Testis (tissue), 3 donors: ENCODE results near the gene UBC. TPM values are rescaled to one million over a fixed set of nuclear protein-coding genes. Genes with fewer than 3 reads are reported as not detected.
"Not testable (repeated sequence)": the region's sequence is repeated elsewhere in the genome, so short reads cannot be mapped to it uniquely, and the experiment has no call there.

ENCODE experiments used
- DNase-seq: peaks from one replicate; pipeline ENCODE4 v3.0.0-alpha.2; 2019
- H3K27ac ChIP-seq, 2 donors: fragments of 200-600 bp; sonication (generic); one replicate each; pipeline ENCODE4 v1.5.1; 2019
- H3K27me3 ChIP-seq: fragments of 200-600 bp; sonication (generic); one replicate; pipeline ENCODE4 v1.5.1; 2019
- H3K36me3 ChIP-seq: fragments of 200-600 bp; sonication (generic); one replicate; pipeline ENCODE4 v1.5.1; 2017; ENCODE audit warnings: low read depth; ENCODE audit errors: missing control alignments
- H3K4me1 ChIP-seq: fragments of 200-600 bp; sonication (generic); one replicate; pipeline ENCODE4 v1.5.1; 2019
- H3K4me3 ChIP-seq, 2 donors: fragments of 200-600 bp; sonication (generic); one replicate each; pipeline ENCODE4 v1.5.1; 2017 to 2019
- H3K9me3 ChIP-seq: fragments of 200-600 bp; sonication (generic); one replicate; pipeline ENCODE4 v1.5.1; 2017
- POLR2A ChIP-seq: fragments of 450-650 bp; IDR thresholded peaks from one replicate; pipeline ENCODE4 v1.6.1; 2017; ENCODE audit warnings: antibody characterized with exemption, mild to moderate bottlenecking, moderate library complexity
- WGBS, 2 donors: methylation state at CpG; one replicate each; pipeline ENCODE4 v1.1.5; 2018; 5-methylcytosine and 5-hydroxymethylcytosine counted together
- intact Hi-C: fragments of 100-400 bp; cut with DNase I; formaldehyde crosslinking; loops from one replicate; pipeline ENCODE4 v1.15.1; 2023; ENCODE audit warnings: low total_unique reads
- polyA plus RNA-seq: library from polyadenylated mRNA; stranded (reverse); fragments of 350-450 nt; fragmentation: Illumina TruSeq; extraction: RNeasy Lipid Tissue Mini Kit (QIAGEN cat#74804); gene quantifications from one replicate; pipeline ENCODE4 v1.2.3, GENCODE V29; 2014; ENCODE audit warnings: low read depth, low replicate concordance; ENCODE audit not compliant: insufficient read depth
- total RNA-seq, 2 donors: library from RNA; depleted of rRNA; stranded (reverse); fragments of >200 nt; gene quantifications; one replicate each; pipeline ENCODE4 v1.2.3, GENCODE V29; 2016
- TF ChIP-seq, protein P1 (sequence below), 3 experiments: fragments of 450-650 bp in 2 of 3; fragments of 200-600 bp in 1 of 3; sonication (generic) in 1 of 3; IDR thresholded peaks; one replicate each; pipeline ENCODE4 v1.5.1; 2016 to 2019; ENCODE audit warnings: antibody characterized with exemption in 3 of 3, mild to moderate bottlenecking in 2 of 3, moderate library complexity in 1 of 3

UBC gene
- total and polyA plus RNA-seq, 3 donors from 2014 or later, result 1,262 to 2,678 (median 1,458) TPM

DNA sequence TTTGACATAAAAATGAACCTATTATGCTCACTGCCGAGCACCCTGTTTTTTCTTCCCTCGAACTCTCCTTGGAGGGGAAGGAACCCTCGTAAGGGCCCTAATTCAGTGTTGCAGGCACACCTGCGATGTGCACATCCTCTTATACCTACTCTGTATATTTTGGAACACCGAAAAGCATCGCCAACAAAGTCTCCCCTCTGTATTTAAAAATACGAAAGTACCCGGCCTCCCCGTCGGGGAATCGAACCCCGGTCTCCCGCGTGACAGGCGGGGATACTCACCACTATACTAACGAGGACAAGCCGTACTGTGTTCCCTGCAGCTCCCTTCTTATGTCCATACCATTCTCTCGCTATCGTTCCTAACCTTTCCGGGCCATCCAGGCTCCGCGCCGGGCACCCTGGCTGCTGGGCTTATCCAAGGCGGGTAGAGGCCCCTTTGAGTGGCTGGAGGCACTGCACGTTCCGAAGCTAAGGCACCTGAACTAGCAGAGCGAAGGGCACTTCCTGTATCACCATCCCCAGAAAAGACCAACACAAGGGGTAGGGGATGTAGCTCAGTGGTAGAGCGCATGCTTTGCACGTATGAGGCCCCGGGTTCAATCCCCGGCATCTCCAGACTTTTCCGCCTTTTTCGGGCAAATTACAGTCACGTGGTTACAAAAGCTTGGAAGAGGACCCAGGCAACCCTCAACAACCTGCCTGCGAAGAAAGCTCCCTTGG lies 25.1 kb upstream of the UBC start:
- Histone ChIP-seq H3K4me3 (peak overlapping the region; percentile 52 to 66), H3K27ac (peak overlapping the region; percentile 91 to 96), H3K36me3 (no peaks in the 10 kb centered on the region), H3K4me1 (peaks cover 6% of the 10 kb centered on the region), H3K9me3 (no peaks in the 10 kb centered on the region), H3K27me3 (no peaks in the 10 kb centered on the region)
- TF ChIP-seq, protein P1, sequence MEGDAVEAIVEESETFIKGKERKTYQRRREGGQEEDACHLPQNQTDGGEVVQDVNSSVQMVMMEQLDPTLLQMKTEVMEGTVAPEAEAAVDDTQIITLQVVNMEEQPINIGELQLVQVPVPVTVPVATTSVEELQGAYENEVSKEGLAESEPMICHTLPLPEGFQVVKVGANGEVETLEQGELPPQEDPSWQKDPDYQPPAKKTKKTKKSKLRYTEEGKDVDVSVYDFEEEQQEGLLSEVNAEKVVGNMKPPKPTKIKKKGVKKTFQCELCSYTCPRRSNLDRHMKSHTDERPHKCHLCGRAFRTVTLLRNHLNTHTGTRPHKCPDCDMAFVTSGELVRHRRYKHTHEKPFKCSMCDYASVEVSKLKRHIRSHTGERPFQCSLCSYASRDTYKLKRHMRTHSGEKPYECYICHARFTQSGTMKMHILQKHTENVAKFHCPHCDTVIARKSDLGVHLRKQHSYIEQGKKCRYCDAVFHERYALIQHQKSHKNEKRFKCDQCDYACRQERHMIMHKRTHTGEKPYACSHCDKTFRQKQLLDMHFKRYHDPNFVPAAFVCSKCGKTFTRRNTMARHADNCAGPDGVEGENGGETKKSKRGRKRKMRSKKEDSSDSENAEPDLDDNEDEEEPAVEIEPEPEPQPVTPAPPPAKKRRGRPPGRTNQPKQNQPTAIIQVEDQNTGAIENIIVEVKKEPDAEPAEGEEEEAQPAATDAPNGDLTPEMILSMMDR (IDR thresholded peaks at IDR 0.05), result peak in 1 of 3 experiments; percentile 9
- TF ChIP-seq POLR2A, result no peak
- WGBS, 2 donors, result 0 to 1% methylated on average over 33 to 35 of the region's 35 CpGs
- intact Hi-C loops, result no loop called here
- peak; percentile 87 for DNase-seq

- TF ChIP-seq POLR2A, result no peak
- TF ChIP-seq, protein P1 (IDR thresholded peaks at IDR 0.05), result peak in 2 of 3 experiments; percentile 18 to 41
- H3K4me3 ChIP-seq, result peak overlapping the region; percentile 52 to 66
- peak; percentile 81 for DNase-seq
- H3K27me3 ChIP-seq, result no peaks in the 10 kb centered on the region
- peaks cover 6% of the 10 kb centered on the region for H3K4me1 ChIP-seq
- intact Hi-C loops, result no loop called here
- 1% methylated on average over 14 of the region's 14 CpGs for WGBS, 2 donors
- H3K36me3 ChIP-seq, result no peaks in the 10 kb centered on the region
- H3K27ac ChIP-seq, result peak overlapping the region; percentile 91 to 96
- no peaks in the 10 kb centered on the region for H3K9me3 ChIP-seq
Observed at GRCh38 chr12:124939079-124939420, 24.6 kb upstream of the UBC start.

- DNase-seq, result peak; percentile 61
- H3K4me1 ChIP-seq, result peaks cover 6% of the 10 kb centered on the region
- no peaks in the 10 kb centered on the region for H3K9me3 ChIP-seq
- intact Hi-C loops, result no loop called here
- H3K4me3 ChIP-seq, result peak overlapping the region; percentile 52 to 66
- H3K36me3 ChIP-seq, result no peaks in the 10 kb centered on the region
- no peaks in the 10 kb centered on the region for H3K27me3 ChIP-seq
- TF ChIP-seq POLR2A, result no peak
- TF ChIP-seq, protein P1 (IDR thresholded peaks at IDR 0.05), result no peak
- peak overlapping the region; percentile 91 to 96 for H3K27ac ChIP-seq
- WGBS, 2 donors, result 1 to 3% methylated on average over 6 of the region's 6 CpGs
Observed at GRCh38 chr12:124938587-124938986, 24.1 kb upstream of the UBC start.

DNA sequence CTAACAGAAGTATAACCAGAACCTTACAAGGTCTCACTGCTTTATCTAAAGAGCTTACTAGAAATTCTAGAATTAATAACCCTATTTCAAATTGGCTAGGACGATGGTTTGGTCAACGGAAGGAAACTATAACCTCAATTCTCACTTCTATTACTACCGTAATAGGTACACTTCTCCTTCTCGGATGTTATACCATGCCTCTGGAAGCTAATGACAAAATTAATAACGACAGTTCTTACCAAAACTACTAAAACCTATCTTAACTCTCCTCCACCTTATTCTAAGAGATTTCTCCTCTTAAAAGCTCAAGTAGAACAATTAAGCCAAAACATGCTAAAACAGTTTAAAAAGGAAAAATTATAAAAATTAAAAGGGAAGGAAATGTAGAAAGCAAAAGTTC lies 23.7 kb upstream of the UBC start:
- intact Hi-C loops, result no loop called here
- 22 to 23% methylated on average over 5 of the region's 5 CpGs for WGBS, 2 donors

DNA sequence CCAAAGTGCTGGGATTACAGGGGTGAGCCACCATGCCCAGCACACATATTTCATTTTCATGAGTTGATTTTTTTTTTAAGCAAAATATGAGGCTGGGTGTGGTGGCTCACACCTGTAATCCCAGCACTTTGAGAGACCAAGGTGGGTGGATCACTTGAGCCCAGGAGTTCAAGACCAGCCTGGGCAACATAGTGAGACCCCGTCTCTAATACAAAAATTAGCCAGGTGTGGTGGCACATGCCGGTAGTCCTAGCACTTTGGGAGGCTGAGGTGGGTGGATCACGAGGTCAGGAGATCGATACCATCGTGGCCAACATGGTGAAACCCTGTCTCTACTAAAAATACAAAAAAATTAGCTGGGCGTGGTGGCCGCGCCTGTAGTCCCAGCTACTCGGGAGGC lies 17.1 kb upstream of the UBC start:
- intact Hi-C loops, H3K4me1 ChIP-seq, H3K27me3 ChIP-seq, H3K9me3 ChIP-seq, DNase-seq, H3K36me3 ChIP-seq, H3K27ac ChIP-seq, H3K4me3 ChIP-seq: not testable (repeated sequence)
- 89 to 94% methylated on average over 9 of the region's 9 CpGs for WGBS, 2 donors

More for the DNA sequence above, 23.7 kb upstream of the UBC start:
- TF ChIP-seq POLR2A, result no peak
- TF ChIP-seq, protein P1 (IDR thresholded peaks at IDR 0.05), result no peak
- Histone ChIP-seq H3K4me3 (no peak overlapping the region), H3K27me3 (no peaks in the 10 kb centered on the region), H3K27ac (peak overlapping the region; percentile 91 to 96), H3K9me3 (no peaks in the 10 kb centered on the region), H3K36me3 (no peaks in the 10 kb centered on the region), H3K4me1 (peaks cover 6% of the 10 kb centered on the region)
- DNase-seq, result no peak
